GM18861 (cell line): ENCODE results near the gene PTGDR2.

Source experiments
- ATAC-seq: cut with Tn5 transposase; IDR thresholded peaks from one replicate; pipeline ENCODE4 v1.9.1; 2021; ENCODE audit not compliant: unreplicated experiment

The PTGDR2 gene

GRCh38 chr11:60855726-60856633 is at the start of gene PTGDR2:
Gene PTGDR2 (minus strand): TSS chr11:60855950. CDS start chr11:60853722, 2,228 bp downstream.
- no peak for ATAC-seq

- no peak for ATAC-seq
These were observed 49.3 kb upstream of the PTGDR2 start for GRCh38 chr11:60905047-60905446.

GRCh38 chr11:60902625-60903024 is 46.9 kb upstream of the PTGDR2 start:
- no peak for ATAC-seq

- no peak for ATAC-seq
These were observed 45.1 kb upstream of the PTGDR2 start for GRCh38 chr11:60900673-60901404.

- ATAC-seq, result no peak
These were observed 44.2 kb upstream of the PTGDR2 start for GRCh38 chr11:60899977-60900376.

- ATAC-seq, result no peak
These were observed 43.5 kb upstream of the PTGDR2 start for GRCh38 chr11:60899046-60899936.

- ATAC-seq, result no peak
These were observed 41.7 kb upstream of the PTGDR2 start for GRCh38 chr11:60897496-60897895.

- no peak for ATAC-seq
These were observed 39.9 kb upstream of the PTGDR2 start for GRCh38 chr11:60895687-60896086.

- ATAC-seq, result no peak
These were observed 35.5 kb upstream of the PTGDR2 start for GRCh38 chr11:60891103-60891741.

- no peak for ATAC-seq
These were observed 34.9 kb upstream of the PTGDR2 start for GRCh38 chr11:60890696-60891095.

- ATAC-seq, result no peak
These were observed 34.1 kb upstream of the PTGDR2 start for GRCh38 chr11:60889869-60890311.

- peak; percentile 72 for ATAC-seq
These were observed 31.8 kb upstream of the PTGDR2 start for GRCh38 chr11:60887556-60887955.

GRCh38 chr11:60880643-60881282 is 25.0 kb upstream of the PTGDR2 start:
- no peak for ATAC-seq

- no peak for ATAC-seq
These were observed 24.3 kb upstream of the PTGDR2 start for GRCh38 chr11:60879971-60880588.

- no peak for ATAC-seq
These were observed 23.4 kb upstream of the PTGDR2 start for GRCh38 chr11:60879104-60879503.

- no peak for ATAC-seq
These were observed 22.7 kb upstream of the PTGDR2 start for GRCh38 chr11:60878245-60879101.

- ATAC-seq, result no peak
These were observed 20.4 kb upstream of the PTGDR2 start for GRCh38 chr11:60876168-60876485.

- ATAC-seq, result no peak
These were observed 19.8 kb upstream of the PTGDR2 start for GRCh38 chr11:60875366-60876167.
